GM10248 (cell line): Measurements from ENCODE around the gene PRDM16.

Source experiments
- CTCF ChIA-PET: fragments of 300-600 bp; sonication (Branson Sonifier 250); formaldehyde crosslinking; extraction: SDS; loops from one replicate; lab custom pipeline; 2021; ENCODE audit warnings: antibody characterized with exemption; lab: Yijun Ruan, JAX
- POLR2A ChIA-PET: fragments of 350-650 bp; sonication (Branson Sonifier 250); formaldehyde crosslinking; extraction: SDS; loops from one replicate; lab custom pipeline; 2020; ENCODE audit warnings: antibody characterized with exemption; lab: Yijun Ruan, JAX
- DNase-seq: peaks from one replicate; pipeline ENCODE4 v3.0.0; 2012; ENCODE audit errors: extremely low spot score
- CTCF ChIP-seq: IDR thresholded peaks from 2 replicates; pipeline ENCODE4 v1.5.1; 2012; ENCODE audit warnings: mild to moderate bottlenecking, low read depth; ENCODE audit errors: extremely low read depth, missing control alignments, control extremely low read depth

Gene PRDM16

GRCh38 chr1:3167255-3167654 lies 98.3 kb downstream of the PRDM16 start:
- no peak for TF ChIP-seq CTCF
- no peak for DNase-seq
- POLR2A ChIA-PET: no interaction called here
- CTCF ChIA-PET: no interaction called here

GRCh38 chr1:3168678-3169077 lies 99.7 kb downstream of the PRDM16 start:
- ChIA-PET CTCF (no interaction called here), POLR2A (no interaction called here)
- TF ChIP-seq CTCF: no peak
- no peak for DNase-seq

- ChIA-PET CTCF (no interaction called here), POLR2A (no interaction called here)
- no peak for DNase-seq
- no peak for TF ChIP-seq CTCF
Observed at GRCh38 chr1:3169665-3170356, 100.8 kb downstream of the PRDM16 start.

- ChIA-PET POLR2A (no interaction called here), CTCF (no interaction called here)
- DNase-seq: no peak
- no peak for TF ChIP-seq CTCF
Observed at GRCh38 chr1:3170561-3171453, 101.8 kb downstream of the PRDM16 start.

- DNase-seq: no peak
- TF ChIP-seq CTCF: no peak
- CTCF ChIA-PET: no interaction called here
- POLR2A ChIA-PET: no interaction called here
Observed at GRCh38 chr1:3171761-3172160, 102.8 kb downstream of the PRDM16 start.

GRCh38 chr1:3172431-3173380 lies 103.7 kb downstream of the PRDM16 start:
- TF ChIP-seq CTCF: no peak
- ChIA-PET CTCF (no interaction called here), POLR2A (no interaction called here)
- DNase-seq: no peak
